LNCAP (cell line): ENCODE data around the gene CLC.
A peak's percentile ranks its signal among the peaks of the same experiment; 100 is the strongest.

Source experiments
- CTCF ChIP-seq: fragments of 450-650 bp; IDR thresholded peaks from 2 replicates; pipeline ENCODE4 v1.5.1; 2017; ENCODE audit warnings: mild to moderate bottlenecking

CLC gene

GRCh38 chr19:39737891-39738290 is at the start of gene CLC:
CLC (minus strand) TSS chr19:39738029; CDS start chr19:39737952, 77 bp downstream.
- TF ChIP-seq CTCF, result no peak

GRCh38 chr19:39780894-39781293 is 43.1 kb upstream of the CLC start:
- no peak for TF ChIP-seq CTCF

GRCh38 chr19:39778763-39779162 is 40.9 kb upstream of the CLC start, which contains the start of gene LEUTX:
LEUTX (plus strand) TSS chr19:39778854; CDS start chr19:39778921, 67 bp downstream.
- no peak for TF ChIP-seq CTCF

GRCh38 chr19:39768786-39769185 is 31.0 kb upstream of the CLC start:
- no peak for TF ChIP-seq CTCF

- no peak for TF ChIP-seq CTCF
Observed at GRCh38 chr19:39768334-39768733, 30.5 kb upstream of the CLC start.

- TF ChIP-seq CTCF, result peak; percentile 79
Observed at GRCh38 chr19:39765091-39766076, 27.6 kb upstream of the CLC start.

GRCh38 chr19:39759457-39760184 is 21.8 kb upstream of the CLC start:
- TF ChIP-seq CTCF, result no peak
